Middle frontal gyrus (tissue), 1 donor: ENCODE results near the gene DYNC1I1.
A peak's percentile ranks its signal among the peaks of the same experiment; 100 is the strongest.

Source experiments
- DNase-seq: peaks from one replicate; pipeline ENCODE4 v3.0.0-alpha.2; 2015; ENCODE audit warnings: low spot score; ENCODE audit errors: extremely low spot score

Gene DYNC1I1

DNA sequence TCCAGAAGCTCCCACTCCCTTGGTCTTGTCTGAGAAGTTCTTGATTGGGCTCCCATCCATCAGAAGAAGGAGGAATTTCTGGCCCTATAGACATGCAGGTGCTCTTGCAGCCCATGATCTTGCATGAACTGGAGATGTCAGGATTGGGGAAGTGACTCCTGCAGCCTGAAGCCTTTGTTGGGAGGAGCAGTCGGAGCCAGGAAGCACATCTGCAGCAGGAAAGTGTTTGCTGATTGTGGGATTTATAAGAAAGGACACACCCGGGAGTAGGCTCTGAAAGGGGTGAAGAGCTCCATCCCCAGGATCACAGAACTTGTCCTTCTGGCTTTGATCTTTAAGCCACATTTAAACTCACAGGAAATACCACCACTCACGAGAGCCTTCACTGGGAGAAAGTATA, 185.2 kb downstream of the DYNC1I1 start:
- DNase-seq: no peak

DNA sequence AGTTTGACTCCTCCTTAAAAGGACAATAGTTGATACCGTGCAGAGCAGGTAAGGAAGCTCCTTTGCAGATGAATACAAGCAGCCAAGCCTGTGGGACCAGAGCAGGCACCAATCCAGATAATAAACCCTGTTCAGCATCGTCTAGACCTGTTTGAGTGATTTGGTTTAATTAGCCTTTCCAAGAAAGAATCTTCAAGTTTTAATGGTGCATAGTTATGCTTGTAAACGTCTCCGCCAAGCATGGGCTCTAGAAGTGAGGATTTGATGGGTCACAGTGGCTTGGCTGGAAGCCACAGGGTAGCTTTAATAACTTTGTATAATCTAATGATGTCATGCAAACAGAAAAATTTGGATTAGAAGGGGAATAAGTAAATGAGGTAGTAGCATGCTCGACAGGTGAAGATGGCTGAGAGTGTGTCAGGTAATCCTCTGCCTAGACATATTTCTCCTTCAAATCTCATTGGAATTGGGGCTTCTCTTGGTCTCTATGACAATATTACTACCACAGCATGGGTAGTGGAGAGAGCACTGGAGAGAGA, 188.4 kb downstream of the DYNC1I1 start:
- no peak for DNase-seq

- DNase-seq: no peak
Observed at GRCh38 chr7:95963446-95963990, 191.2 kb downstream of the DYNC1I1 start.

- DNase-seq: no peak
Observed at GRCh38 chr7:95971716-95972115, 199.4 kb downstream of the DYNC1I1 start.

- no peak for DNase-seq
Observed at GRCh38 chr7:95972523-95972922, 200.2 kb downstream of the DYNC1I1 start.

DNA sequence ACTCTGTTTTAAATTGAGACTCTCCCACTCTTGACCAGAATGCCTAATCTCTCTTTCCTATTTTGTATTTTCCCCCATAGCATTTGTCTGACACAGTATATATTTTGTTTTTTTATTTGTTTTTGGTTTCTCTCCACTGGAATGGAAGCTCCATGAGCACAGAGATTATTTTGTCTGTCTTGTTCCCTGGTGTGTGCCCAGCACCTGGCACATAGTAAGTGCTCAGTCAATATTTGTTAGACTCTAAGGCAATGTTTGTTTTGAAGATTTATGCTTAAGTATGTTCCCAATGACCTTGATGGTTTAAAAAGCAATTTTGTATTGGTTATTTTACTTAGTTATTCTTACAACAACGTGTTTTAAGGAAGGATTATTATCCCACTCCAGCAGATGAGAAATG, 201.8 kb downstream of the DYNC1I1 start:
- DNase-seq: no peak

GRCh38 chr7:95976369-95977060, 204.2 kb downstream of the DYNC1I1 start:
- no peak for DNase-seq

GRCh38 chr7:95977994-95978393, 205.6 kb downstream of the DYNC1I1 start:
- DNase-seq: no peak

DNA sequence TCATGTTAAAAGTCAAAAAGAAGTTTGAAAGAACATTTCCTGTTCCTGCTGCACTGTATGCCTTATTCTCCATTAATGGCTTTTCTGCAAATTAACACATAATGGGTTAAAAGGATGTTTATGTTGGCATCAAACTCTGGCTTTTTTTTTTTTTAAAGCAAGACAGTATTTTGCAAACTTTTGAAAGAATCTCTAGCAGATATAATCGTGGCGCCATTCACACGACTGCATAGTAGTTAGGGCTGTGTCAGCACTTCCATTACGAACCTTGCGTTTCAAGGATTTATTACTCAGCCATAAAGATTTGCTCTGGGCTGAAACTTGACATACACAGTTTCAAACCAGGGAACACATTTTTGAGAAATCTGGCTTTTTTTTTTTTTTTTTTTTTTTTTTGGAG, 207.8 kb downstream of the DYNC1I1 start:
- no peak for DNase-seq

DNA sequence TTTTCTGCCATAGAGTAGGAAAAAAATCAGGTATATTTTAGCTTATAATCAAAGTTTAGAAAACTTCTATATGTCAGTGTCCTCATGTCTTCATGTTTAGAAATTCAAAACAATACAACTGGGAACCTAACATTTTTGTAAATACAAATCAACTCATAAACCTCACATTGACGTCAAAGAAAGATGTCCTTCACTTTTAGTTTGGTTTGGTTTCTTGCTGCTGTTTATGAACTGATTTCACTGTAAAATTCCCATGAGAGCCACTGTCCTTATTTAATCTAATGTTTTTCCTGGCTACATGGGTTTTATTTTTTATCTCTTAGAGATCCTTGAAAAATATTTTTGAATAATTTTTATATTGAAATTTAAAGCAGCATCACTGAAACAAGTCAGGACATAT, 208.4 kb downstream of the DYNC1I1 start:
- DNase-seq: no peak

DNA sequence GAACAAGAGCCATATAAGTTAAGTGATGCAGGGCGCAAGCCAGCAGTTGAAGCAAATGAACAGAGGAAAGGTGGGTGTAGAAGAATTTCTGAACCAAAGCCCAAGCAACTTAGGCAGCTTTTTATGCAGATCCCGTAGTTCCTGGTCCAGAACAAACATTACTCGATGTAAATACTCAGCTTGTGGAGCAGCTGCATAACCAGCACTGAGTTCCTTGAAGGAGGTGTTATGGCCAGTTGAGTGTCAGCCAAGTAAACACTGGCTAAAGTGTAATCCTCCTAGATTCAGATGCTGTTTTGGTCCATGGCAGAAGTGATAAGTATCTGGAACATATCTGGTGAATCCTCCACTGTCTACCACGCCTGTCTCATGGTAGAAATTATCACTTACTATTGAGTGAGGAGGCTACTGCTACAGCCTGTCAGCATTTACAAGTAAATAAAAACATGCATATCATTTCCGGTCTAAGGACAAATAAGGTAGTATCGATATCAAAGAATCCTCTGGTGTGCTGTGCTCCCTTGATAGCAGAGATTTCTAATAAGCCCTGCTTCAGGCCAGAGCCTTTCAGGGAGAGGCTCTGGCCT, 213.9 kb downstream of the DYNC1I1 start:
- peak; percentile 61 for DNase-seq

GRCh38 chr7:95989301-95989700, 216.9 kb downstream of the DYNC1I1 start:
- DNase-seq: no peak

DNA sequence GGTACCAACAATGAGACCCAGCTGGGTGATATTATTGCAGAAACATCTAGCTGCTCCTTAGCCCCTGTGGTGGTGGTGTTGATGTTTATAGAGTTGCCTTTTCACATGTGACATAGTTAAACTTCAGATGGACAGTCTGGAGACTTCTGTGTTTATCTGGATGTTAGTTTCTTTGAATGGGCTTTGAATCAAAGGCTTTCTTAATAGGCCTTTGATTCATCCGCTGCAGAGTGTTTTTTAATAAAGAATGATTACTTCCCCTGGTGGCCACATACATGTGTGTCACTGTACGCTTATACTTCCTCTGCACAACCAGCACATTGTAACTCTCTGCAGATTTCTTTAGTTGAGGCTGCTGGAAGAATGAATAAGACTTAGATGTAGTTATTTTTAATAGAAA, 221.0 kb downstream of the DYNC1I1 start:
- no peak for DNase-seq

DNA sequence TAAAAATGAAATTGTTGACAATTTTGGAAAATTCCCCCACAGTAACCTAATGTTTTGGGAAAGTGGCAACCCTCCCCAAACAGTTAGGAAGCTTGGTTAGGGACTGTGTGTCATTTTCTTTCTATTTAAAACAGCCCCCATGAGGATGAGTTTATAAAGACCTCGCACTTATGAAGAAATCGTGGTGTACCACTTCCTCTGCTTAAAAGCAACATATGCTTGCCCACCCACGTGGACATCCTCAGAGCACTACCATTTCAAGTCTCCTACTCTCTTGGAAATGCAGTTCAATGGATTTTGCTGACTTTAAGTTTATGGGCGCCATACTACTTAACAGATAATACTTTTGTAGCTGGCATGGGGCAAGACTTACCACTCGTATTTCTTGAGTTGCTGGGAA, 223.8 kb downstream of the DYNC1I1 start:
- DNase-seq: peak; percentile 25

DNA sequence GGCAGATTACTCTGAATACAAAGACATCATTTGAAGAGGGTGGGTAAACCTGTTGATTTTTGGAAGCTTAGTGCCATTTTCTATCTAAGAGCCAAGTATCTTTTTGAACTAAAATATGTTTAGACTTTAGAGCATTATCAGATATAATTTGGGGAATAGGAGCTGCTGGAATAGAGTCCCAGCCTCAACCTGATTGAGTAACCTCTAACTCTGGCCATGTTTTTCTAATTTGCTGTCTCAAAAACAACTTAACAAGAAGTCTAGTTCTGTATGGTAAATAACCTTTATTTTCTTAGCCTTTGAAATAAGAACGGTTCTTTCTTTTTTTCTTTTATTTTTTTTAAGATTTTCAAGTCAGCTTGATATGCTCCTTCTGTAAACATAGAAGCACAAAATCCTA, 224.5 kb downstream of the DYNC1I1 start:
- DNase-seq: no peak

DNA sequence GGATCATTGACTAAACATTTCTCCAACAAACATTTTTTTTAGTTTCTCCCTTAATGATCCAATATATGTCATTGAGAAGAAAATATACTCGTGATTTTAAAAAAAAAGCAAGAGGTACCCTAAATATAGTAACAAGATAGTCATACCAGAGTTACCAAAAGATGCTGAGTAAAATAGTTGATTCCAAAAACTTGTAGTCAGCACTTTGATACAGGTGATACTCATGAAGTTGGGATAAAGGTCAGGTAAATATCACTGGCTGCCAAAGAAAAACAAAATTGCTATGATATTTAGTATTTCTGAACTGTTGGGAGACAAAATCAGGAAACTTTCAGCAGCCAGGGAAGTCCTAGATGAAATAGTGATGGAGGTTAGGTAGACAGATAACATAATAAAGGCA, 225.3 kb downstream of the DYNC1I1 start:
- DNase-seq: no peak

- no peak for DNase-seq
Observed at GRCh38 chr7:95999481-95999880, 227.1 kb downstream of the DYNC1I1 start.

DNA sequence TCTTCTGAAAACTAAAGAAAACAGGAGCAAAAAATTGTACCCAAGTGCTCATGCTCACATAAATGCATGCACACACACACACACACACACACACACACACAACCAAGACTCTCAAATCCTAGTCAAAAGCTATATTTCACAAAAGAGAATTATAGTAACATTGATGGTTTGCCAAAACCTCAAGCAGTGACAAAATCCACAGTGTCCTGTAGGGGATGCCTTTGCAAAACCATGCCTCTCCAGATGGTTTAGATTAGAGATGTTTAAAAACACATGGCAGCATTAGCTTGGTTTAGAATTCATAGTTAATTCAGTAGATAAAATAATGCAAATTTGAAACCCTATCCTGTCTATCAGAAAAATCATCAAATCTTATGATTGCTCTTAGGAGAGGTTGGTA, 232.2 kb downstream of the DYNC1I1 start:
- DNase-seq: no peak

DNA sequence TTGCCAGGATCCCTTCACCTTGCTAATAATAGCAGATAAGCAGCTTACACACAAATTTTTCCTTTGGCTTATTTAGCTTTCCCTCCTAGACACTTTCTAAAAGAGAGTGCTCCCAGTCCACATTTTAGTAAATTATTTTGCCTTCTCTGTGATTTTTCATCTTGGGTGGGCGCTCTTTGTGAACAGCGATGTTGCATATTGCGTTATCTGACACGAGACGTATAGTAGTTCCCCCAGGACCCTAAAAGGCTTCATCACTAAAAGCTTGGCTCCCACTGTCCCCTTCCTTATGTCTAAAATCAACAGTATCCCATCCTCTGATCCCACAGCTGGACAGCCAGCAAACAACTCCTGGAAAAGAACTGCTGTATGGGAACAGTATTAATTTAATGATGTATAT, 232.9 kb downstream of the DYNC1I1 start:
- no peak for DNase-seq

GRCh38 chr7:96009148-96009547, 236.8 kb downstream of the DYNC1I1 start:
- no peak for DNase-seq

- DNase-seq: no peak
Observed at GRCh38 chr7:96013836-96014235, 241.5 kb downstream of the DYNC1I1 start.

GRCh38 chr7:96014617-96015016, 242.3 kb downstream of the DYNC1I1 start:
- no peak for DNase-seq

DNA sequence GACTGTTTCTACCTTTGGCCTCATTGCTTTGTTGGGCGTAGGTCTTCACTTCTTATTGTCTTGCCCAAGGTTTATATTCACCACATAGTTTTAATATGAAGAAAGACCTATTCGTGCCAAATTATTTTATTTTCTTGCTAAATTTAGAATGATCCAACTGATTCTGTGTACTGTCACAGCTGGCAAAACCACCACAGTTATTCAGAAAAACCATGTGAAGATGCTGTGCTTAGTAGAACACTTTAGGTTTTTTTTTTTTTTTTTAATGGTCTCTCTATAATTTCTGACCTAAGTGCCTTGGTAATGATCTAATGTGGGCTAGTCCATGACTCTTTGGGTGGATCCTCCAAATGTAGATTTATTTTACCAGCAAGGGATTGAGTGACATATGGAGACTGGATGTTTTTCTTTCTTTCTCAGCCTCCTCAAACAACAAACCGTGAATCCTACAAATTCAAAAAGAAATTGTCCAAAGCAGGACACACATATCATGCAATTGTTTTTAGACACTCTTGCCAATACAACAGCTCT, 243.8 kb downstream of the DYNC1I1 start:
- no peak for DNase-seq
